ENCODE results near the gene SREK1.

- TF ChIP-seq, protein P1, sequence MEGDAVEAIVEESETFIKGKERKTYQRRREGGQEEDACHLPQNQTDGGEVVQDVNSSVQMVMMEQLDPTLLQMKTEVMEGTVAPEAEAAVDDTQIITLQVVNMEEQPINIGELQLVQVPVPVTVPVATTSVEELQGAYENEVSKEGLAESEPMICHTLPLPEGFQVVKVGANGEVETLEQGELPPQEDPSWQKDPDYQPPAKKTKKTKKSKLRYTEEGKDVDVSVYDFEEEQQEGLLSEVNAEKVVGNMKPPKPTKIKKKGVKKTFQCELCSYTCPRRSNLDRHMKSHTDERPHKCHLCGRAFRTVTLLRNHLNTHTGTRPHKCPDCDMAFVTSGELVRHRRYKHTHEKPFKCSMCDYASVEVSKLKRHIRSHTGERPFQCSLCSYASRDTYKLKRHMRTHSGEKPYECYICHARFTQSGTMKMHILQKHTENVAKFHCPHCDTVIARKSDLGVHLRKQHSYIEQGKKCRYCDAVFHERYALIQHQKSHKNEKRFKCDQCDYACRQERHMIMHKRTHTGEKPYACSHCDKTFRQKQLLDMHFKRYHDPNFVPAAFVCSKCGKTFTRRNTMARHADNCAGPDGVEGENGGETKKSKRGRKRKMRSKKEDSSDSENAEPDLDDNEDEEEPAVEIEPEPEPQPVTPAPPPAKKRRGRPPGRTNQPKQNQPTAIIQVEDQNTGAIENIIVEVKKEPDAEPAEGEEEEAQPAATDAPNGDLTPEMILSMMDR (IDR thresholded peaks at IDR 0.05; ENCODE audit: low read length): no peak
- no peak for TF ChIP-seq EZH2 (optimal IDR thresholded peaks at IDR 0.05; ENCODE audit: low read depth, low read length)
- no peak for TF ChIP-seq EZH2phosphoT487 (IDR thresholded peaks at IDR 0.05; ENCODE audit: low read length)
Measured at GRCh38 chr5:66151030-66151429, 6.9 kb downstream of the SREK1 start.
